Measurements from ENCODE around the gene CLHC1.
"Not testable (repeated sequence)": the region's sequence is repeated elsewhere in the genome, so short reads cannot be mapped to it uniquely, and the experiment has no call there.

The CLHC1 gene

DNA sequence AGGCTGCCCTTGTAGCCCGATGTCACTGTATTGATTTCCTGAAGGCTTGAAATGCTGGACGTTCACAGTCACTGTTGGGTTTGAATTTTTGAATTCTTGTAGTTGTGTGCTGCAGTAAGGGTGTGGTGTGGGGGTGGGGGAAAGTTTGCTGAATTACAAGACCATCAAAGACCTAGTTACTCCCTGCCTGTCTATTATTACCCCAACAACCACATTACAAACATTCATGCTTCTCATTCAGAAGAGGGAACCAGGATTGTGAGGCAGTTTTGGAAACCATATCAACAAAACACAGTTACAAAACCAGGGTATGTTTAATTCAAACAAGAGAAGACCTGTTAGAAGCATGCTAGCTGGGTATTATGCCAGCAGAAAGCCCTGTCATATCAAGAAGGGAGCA lies 85.8 kb downstream of the CLHC1 start:
- DNase-seq (ENCODE audit: low read depth): no peak
- in situ Hi-C loops (cut with HindIII; ENCODE audit: low sequenced_read_pairs): no loop called here
- TF ChIP-seq, protein P1, sequence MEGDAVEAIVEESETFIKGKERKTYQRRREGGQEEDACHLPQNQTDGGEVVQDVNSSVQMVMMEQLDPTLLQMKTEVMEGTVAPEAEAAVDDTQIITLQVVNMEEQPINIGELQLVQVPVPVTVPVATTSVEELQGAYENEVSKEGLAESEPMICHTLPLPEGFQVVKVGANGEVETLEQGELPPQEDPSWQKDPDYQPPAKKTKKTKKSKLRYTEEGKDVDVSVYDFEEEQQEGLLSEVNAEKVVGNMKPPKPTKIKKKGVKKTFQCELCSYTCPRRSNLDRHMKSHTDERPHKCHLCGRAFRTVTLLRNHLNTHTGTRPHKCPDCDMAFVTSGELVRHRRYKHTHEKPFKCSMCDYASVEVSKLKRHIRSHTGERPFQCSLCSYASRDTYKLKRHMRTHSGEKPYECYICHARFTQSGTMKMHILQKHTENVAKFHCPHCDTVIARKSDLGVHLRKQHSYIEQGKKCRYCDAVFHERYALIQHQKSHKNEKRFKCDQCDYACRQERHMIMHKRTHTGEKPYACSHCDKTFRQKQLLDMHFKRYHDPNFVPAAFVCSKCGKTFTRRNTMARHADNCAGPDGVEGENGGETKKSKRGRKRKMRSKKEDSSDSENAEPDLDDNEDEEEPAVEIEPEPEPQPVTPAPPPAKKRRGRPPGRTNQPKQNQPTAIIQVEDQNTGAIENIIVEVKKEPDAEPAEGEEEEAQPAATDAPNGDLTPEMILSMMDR (IDR thresholded peaks at IDR 0.05; ENCODE audit: low read depth, low read length, missing control alignments): no peak
- H3K4me3 ChIP-seq (ENCODE audit: low read depth, low read length): no peak overlapping the region

DNA sequence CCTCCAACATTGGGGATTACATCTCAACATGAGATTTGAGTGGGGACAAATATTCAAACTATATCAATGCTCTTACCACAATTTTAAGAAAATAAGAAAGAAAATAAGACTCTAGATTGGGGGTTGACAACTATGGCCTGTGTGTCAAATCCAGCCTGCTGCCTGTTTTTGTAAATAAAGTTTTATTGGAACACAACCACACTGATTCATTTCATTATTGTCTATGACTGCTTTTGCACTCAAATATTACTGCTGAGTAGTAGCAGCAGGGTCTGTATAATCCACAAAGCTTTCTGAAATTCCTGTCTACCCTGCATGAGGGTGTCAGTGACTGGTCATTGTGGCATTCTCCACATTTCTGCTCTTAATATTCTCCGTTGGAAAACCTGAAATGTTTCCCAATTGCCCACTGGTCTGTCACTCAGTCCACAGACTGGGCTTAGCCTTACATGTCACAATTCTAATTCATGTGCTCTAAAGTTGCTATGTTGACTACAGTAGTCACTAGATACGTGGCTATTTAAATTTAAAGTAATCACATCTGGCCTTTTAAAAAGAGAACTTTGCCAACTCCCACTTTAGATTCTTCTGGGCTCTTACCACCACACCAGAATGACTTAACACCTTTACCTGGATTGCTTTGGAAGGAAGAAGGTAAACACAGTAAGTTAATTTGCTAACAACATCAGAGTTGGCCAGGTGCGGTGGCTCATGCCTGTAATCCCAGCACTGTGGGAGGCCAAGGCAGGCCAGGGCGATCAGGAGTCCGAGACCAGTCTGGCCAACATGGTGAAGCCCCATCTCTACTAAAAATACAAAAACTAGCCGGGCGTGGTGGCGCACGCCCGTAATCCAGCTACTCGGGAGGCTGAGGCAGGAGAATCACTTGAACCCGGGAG lies 86.9 kb downstream of the CLHC1 start:
- no peak for DNase-seq (ENCODE audit: low read depth)
- TF ChIP-seq, protein P1 (IDR thresholded peaks at IDR 0.05; ENCODE audit: low read depth, low read length, missing control alignments): no peak
- no peak overlapping the region for H3K4me3 ChIP-seq (ENCODE audit: low read depth, low read length)
- in situ Hi-C loops (cut with HindIII; ENCODE audit: low sequenced_read_pairs): no loop called here

DNA sequence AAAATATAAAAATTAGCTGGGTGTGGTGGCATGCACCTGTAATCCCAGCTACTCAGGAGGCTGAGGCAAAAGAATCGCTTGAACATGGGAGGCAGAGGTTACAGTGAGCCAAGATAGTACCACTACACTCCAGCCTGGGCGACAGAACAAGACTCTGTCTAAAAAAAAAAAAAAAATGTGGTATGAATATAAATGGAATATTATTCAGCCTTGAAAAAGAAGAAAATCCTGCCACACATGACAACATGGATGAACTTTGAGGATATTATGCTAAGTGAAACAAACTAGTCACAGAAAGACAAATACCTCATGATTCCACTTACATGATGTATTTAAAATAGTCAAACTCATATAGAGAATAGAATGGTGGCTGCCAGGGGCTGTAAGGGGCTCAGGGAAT lies 88.4 kb downstream of the CLHC1 start:
- H3K4me3 ChIP-seq (ENCODE audit: low read depth, low read length); in situ Hi-C loops (cut with HindIII; ENCODE audit: low sequenced_read_pairs); DNase-seq (ENCODE audit: low read depth): not testable (repeated sequence)

DNA sequence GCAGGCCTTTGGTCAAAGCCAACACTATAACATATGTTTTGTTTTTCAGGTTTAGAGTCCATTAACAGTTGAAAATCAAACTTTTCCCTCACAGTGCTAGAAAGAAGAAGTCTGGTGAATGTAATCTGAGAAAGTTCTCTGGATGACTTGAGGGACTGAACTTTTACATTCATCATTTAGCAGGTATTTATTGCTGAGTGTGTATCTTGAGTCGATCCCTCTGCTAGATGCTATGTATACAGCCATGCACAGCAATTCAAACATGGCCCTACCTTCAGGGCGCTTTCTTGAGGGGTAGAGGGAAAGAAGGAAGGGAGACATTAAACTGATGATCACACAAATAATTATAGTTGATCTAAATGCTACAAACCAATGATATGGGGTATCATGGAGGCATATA lies 89.6 kb downstream of the CLHC1 start:
- in situ Hi-C loops (cut with HindIII; ENCODE audit: low sequenced_read_pairs): no loop called here
- TF ChIP-seq, protein P1 (IDR thresholded peaks at IDR 0.05; ENCODE audit: low read depth, low read length, missing control alignments): no peak

DNA sequence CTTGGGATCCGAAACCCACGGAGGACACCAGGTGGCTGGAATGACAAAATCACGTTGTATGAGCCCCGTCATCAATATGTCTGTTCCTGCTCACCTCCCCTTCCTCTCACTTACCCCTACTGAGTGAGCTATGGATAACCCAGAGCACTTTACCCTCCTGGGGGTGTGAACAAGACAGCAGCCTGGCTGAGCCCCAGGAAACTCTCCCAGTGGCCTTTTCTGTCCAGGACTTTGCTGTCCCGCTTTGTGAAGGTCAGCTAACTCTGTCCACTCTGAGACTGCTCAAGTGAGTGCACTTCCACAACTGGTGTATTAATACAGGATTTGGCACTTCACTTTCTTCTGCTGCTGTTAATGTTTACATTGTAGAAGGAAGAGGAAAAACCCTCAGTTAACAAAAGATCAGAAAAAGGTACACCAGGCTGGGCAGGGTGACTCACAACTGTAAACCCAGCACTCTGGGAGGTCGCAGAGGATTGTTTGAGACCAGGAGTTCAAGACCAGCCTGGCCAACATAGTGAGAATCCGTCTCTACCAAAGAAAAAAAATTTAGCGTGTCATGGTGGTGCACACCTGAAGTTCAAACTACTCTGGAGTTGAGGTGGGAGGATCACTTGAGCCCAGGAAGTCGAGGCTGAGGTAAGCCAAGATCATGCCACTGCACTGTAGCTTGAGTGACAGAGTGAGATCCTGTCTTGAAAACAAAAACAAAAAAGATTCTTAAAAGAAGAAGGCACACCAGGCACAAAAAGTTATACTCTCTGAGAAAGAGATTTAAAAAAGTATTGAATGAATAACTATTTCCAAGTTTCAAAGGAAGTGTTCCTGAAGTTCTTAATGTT lies 90.3 kb downstream of the CLHC1 start:
- TF ChIP-seq, protein P1 (IDR thresholded peaks at IDR 0.05; ENCODE audit: low read depth, low read length, missing control alignments): no peak
- no peak overlapping the region for H3K4me3 ChIP-seq (ENCODE audit: low read depth, low read length)
- in situ Hi-C loops (cut with HindIII; ENCODE audit: low sequenced_read_pairs): no loop called here
- no peak for DNase-seq (ENCODE audit: low read depth)

More for the DNA sequence above, 89.6 kb downstream of the CLHC1 start:
- no peak for DNase-seq (ENCODE audit: low read depth)
- no peak overlapping the region for H3K4me3 ChIP-seq (ENCODE audit: low read depth, low read length)

DNA sequence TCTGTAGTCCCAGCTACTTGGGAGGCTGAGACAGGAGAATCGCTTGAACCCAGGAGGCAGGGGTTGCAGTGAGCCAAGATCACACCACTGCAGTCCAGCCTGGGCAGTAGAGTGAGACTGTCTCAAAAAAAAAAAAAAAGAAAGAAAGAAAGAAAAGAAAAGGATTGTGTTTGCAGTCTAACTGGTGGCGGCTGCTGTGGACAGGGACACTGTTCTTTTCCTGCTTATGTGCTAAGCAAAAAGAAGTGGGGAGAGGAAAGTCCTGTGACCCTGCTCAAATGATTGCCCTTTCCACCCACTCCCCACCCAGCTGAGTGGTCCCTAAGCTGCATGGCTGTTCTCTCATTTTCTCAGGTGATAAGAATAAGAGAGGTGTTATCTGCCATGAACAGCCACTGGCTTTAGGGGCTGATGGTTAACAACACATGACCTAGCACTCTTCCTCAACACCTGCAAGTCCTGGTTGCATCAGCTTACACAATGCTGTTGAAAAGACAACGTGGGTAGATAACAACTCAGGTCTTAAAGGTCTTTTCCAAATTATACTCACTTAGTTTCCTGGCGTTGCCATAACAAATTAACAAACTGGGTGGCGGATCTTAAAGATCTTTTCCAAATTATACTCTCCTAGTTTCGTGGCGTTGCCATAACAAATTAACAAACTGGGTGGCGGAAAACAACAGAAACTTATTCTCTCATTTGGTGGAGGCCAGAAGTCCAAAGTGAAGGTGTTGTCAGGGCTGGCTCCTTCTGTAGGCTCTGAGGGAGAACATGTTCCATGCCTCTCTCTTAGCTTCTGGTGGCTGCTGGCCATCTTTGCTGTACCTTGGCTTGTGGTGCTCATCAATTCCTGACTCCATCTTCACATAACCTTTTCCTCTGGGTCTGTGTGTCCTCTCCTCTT lies 91.5 kb downstream of the CLHC1 start:
- in situ Hi-C loops (cut with HindIII; ENCODE audit: low sequenced_read_pairs): no loop called here
- no peak overlapping the region for H3K4me3 ChIP-seq (ENCODE audit: low read depth, low read length)
- TF ChIP-seq, protein P1 (IDR thresholded peaks at IDR 0.05; ENCODE audit: low read depth, low read length, missing control alignments): no peak
- DNase-seq (ENCODE audit: low read depth): no peak
